Measurements from ENCODE around the gene TRAF3IP1. TPM values are rescaled to one million over a fixed set of nuclear protein-coding genes. Genes with fewer than 3 reads are reported as not detected.

TRAF3IP1 gene
- total RNA-seq, 1 donor: 7.6 TPM

- DNase-seq (ENCODE audit: insufficient read length, low spot score, missing footprints): no peak
- no peak overlapping the region for H3K4me2 ChIP-seq (ENCODE audit: insufficient read depth, low read length)
- H3K79me2 ChIP-seq (ENCODE audit: insufficient read depth, low read length): no peaks in the 10 kb centered on the region
- peaks cover 28% of the 10 kb centered on the region for H3K36me3 ChIP-seq (ENCODE audit: insufficient read depth, low read length)
- H2AFZ ChIP-seq (ENCODE audit: low read length): no peak overlapping the region
- H3K27ac ChIP-seq (ENCODE audit: low read depth, low read length): no peak overlapping the region
- no peaks in the 10 kb centered on the region for H3K4me1 ChIP-seq (ENCODE audit: insufficient read depth, low read length)
- H3K27me3 ChIP-seq (ENCODE audit: insufficient read depth, low read length): no peaks in the 10 kb centered on the region
- H3K9me3 ChIP-seq (ENCODE audit: low read depth, low read length): no peaks in the 10 kb centered on the region
- no peaks in the 10 kb centered on the region for H4K20me1 ChIP-seq (ENCODE audit: insufficient read depth, low read length)
- TF ChIP-seq CTCF (IDR thresholded peaks at IDR 0.05; ENCODE audit: extremely low read depth, low read depth, low read length): no peak
- H3K4me3 ChIP-seq (ENCODE audit: insufficient read depth, low read length): no peak overlapping the region
These were observed 32.0 kb downstream of the TRAF3IP1 start for GRCh38 chr2:238352361-238352760.

- no peak for TF ChIP-seq CTCF (IDR thresholded peaks at IDR 0.05; ENCODE audit: extremely low read depth, low read depth, low read length)
- Histone ChIP-seq H4K20me1 (ENCODE audit: insufficient read depth, low read length) (no peaks in the 10 kb centered on the region), H3K9me3 (ENCODE audit: low read depth, low read length) (no peaks in the 10 kb centered on the region)
These were observed 38.5 kb downstream of the TRAF3IP1 start for GRCh38 chr2:238358769-238359168.

GRCh38 chr2:238359403-238359802 lies 39.1 kb downstream of the TRAF3IP1 start:
- H3K4me2 ChIP-seq (ENCODE audit: insufficient read depth, low read length): no peak overlapping the region
- no peaks in the 10 kb centered on the region for H3K4me1 ChIP-seq (ENCODE audit: insufficient read depth, low read length)
- H3K9me3 ChIP-seq (ENCODE audit: low read depth, low read length): no peaks in the 10 kb centered on the region
- no peak overlapping the region for H3K27ac ChIP-seq (ENCODE audit: low read depth, low read length)
- H3K4me3 ChIP-seq (ENCODE audit: insufficient read depth, low read length): no peak overlapping the region
- H2AFZ ChIP-seq (ENCODE audit: low read length): no peak overlapping the region
- peaks cover 17% of the 10 kb centered on the region for H3K36me3 ChIP-seq (ENCODE audit: insufficient read depth, low read length)
- DNase-seq (ENCODE audit: insufficient read length, low spot score, missing footprints): no peak
- H3K79me2 ChIP-seq (ENCODE audit: insufficient read depth, low read length): no peaks in the 10 kb centered on the region
- TF ChIP-seq CTCF (IDR thresholded peaks at IDR 0.05; ENCODE audit: extremely low read depth, low read depth, low read length): no peak
- no peaks in the 10 kb centered on the region for H3K27me3 ChIP-seq (ENCODE audit: insufficient read depth, low read length)
- no peaks in the 10 kb centered on the region for H4K20me1 ChIP-seq (ENCODE audit: insufficient read depth, low read length)

More at GRCh38 chr2:238358769-238359168, 38.5 kb downstream of the TRAF3IP1 start:
- Histone ChIP-seq H3K4me2 (ENCODE audit: insufficient read depth, low read length) (no peak overlapping the region), H3K79me2 (ENCODE audit: insufficient read depth, low read length) (no peaks in the 10 kb centered on the region), H3K4me1 (ENCODE audit: insufficient read depth, low read length) (no peaks in the 10 kb centered on the region), H2AFZ (ENCODE audit: low read length) (no peak overlapping the region), H3K27me3 (ENCODE audit: insufficient read depth, low read length) (no peaks in the 10 kb centered on the region), H3K4me3 (ENCODE audit: insufficient read depth, low read length) (no peak overlapping the region), H3K27ac (ENCODE audit: low read depth, low read length) (no peak overlapping the region), H3K36me3 (ENCODE audit: insufficient read depth, low read length) (peaks cover 22% of the 10 kb centered on the region)
- DNase-seq (ENCODE audit: insufficient read length, low spot score, missing footprints): no peak

- H3K4me3 ChIP-seq (ENCODE audit: insufficient read depth, low read length): no peak overlapping the region
- no peak overlapping the region for H3K27ac ChIP-seq (ENCODE audit: low read depth, low read length)
- no peaks in the 10 kb centered on the region for H3K9me3 ChIP-seq (ENCODE audit: low read depth, low read length)
- no peak overlapping the region for H2AFZ ChIP-seq (ENCODE audit: low read length)
- H3K4me1 ChIP-seq (ENCODE audit: insufficient read depth, low read length): no peaks in the 10 kb centered on the region
- H3K36me3 ChIP-seq (ENCODE audit: insufficient read depth, low read length): peaks cover 10% of the 10 kb centered on the region
- H3K27me3 ChIP-seq (ENCODE audit: insufficient read depth, low read length): no peaks in the 10 kb centered on the region
- H3K4me2 ChIP-seq (ENCODE audit: insufficient read depth, low read length): no peak overlapping the region
- DNase-seq (ENCODE audit: insufficient read length, low spot score, missing footprints): no peak
- no peaks in the 10 kb centered on the region for H3K79me2 ChIP-seq (ENCODE audit: insufficient read depth, low read length)
- TF ChIP-seq CTCF (IDR thresholded peaks at IDR 0.05; ENCODE audit: extremely low read depth, low read depth, low read length): no peak
- H4K20me1 ChIP-seq (ENCODE audit: insufficient read depth, low read length): no peaks in the 10 kb centered on the region
These were observed 41.6 kb downstream of the TRAF3IP1 start for GRCh38 chr2:238361877-238362276.
